GM12892 (cell line): ENCODE results near the gene CCDC116.

Source experiments
- POLR2A ChIP-seq: IDR thresholded peaks from 2 replicates; pipeline ENCODE4 v1.6.1; 2011; ENCODE audit warnings: low read depth, low read length, control low read depth
- TAF1 ChIP-seq: IDR thresholded peaks from 2 replicates; pipeline ENCODE4 v1.6.1; 2011; ENCODE audit warnings: low read depth, mild to moderate bottlenecking, control low read depth, low read length, borderline replicate concordance

DNA sequence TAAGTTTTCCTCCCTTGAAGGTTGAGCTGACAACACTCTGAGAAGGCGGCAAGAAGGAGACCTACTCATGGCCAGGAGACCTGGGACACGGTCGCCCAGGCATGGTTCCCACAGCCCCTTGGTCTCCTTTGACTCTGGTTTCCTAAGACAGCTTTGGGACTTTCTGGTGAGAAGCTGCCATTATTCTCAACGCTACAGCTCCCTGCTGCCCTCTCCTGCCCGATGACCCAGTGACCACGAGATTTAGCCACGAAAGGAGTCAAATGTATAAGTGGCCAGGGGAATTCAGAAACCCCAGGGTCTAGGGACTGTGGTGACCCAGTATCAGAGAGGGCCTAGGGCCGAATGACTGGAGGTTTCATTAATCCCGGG, 8.8 kb downstream of the CCDC116 start:
- TF ChIP-seq POLR2A: no peak
- no peak for TF ChIP-seq TAF1
